IMR-90 (cell line): ENCODE results near the gene SYNRG. TPM values are rescaled to one million over a fixed set of nuclear protein-coding genes. Genes with fewer than 3 reads are reported as not detected.
A peak's percentile ranks its signal among the peaks of the same experiment; 100 is the strongest.

Source experiments
- ATAC-seq: fragments of 200-7000 bp; cut with Tn5 transposase; 2 replicates; pipeline ENCODE4 v1.9.1; 2020; ENCODE audit warnings: low read depth, mild to moderate bottlenecking, moderate library complexity
- BruUV-seq: library from RNA; stranded (reverse); fragments of 400-500 nt; replicated peaks from 2 replicates; lab custom pipeline; 2021; lab: Mats Ljungman, UMichigan
- CTCF ChIA-PET: fragments of 300-600 bp; formaldehyde crosslinking; extraction: SDS; loops from one replicate; lab custom pipeline; 2021; ENCODE audit warnings: antibody characterized with exemption; lab: Yijun Ruan, JAX
- POLR2A ChIA-PET: fragments of 300-600 bp; sonication (Branson Sonifier 250); formaldehyde crosslinking; loops from one replicate; lab custom pipeline; 2022; ENCODE audit warnings: antibody characterized with exemption; ENCODE audit not compliant: unreplicated experiment; lab: Charles Lee
- DNase-seq: peaks from one replicate; pipeline ENCODE4 v3.0.0; 2013
- H2AFZ ChIP-seq: replicated peaks from 2 replicates; pipeline ENCODE3; 2013; ENCODE audit warnings: low read length, mild to moderate bottlenecking; ENCODE audit not compliant: poor library complexity
- H2AK5ac ChIP-seq: 2 replicates; pipeline ENCODE4 v1.6.1; 2013; ENCODE audit warnings: low read depth, low read length, inconsistent platforms
- H2AK9ac ChIP-seq: replicated peaks from 2 replicates; pipeline ENCODE3; 2013; ENCODE audit warnings: mild to moderate bottlenecking, low read depth, low read length, moderate library complexity; ENCODE audit not compliant: poor library complexity
- H2BK120ac ChIP-seq: 2 replicates; pipeline ENCODE4 v1.6.1; 2013; ENCODE audit warnings: low read depth, low read length, inconsistent platforms
- H2BK15ac ChIP-seq: 3 replicates; pipeline ENCODE4 v1.6.1; 2013; ENCODE audit warnings: low read depth, low read length, inconsistent platforms
- H2BK20ac ChIP-seq: 2 replicates; pipeline ENCODE4 v1.6.1; 2013; ENCODE audit warnings: low read depth, mild to moderate bottlenecking, inconsistent platforms, low read length, moderate library complexity
- H2BK5ac ChIP-seq: 2 replicates; pipeline ENCODE4 v1.6.1; 2013; ENCODE audit warnings: mild to moderate bottlenecking, low read depth, low read length, inconsistent platforms; ENCODE audit not compliant: poor library complexity, severe bottlenecking
- H3K14ac ChIP-seq: replicated peaks from 2 replicates; pipeline ENCODE4 v1.6.1; 2013; ENCODE audit warnings: low read depth, low read length, inconsistent platforms
- H3K18ac ChIP-seq: 2 replicates; pipeline ENCODE4 v1.6.1; 2013; ENCODE audit warnings: low read depth, low read length, control low read depth
- H3K23ac ChIP-seq: 2 replicates; pipeline ENCODE4 v1.6.1; 2013; ENCODE audit warnings: low read depth, low read length, inconsistent platforms
- H3K27ac ChIP-seq: 2 replicates; pipeline ENCODE4 v1.5.1; 2013; ENCODE audit warnings: mild to moderate bottlenecking, control low read depth, low read length; ENCODE audit not compliant: insufficient read depth
- H3K27me3 ChIP-seq: 2 replicates; pipeline ENCODE4 v1.6.1; 2013; ENCODE audit warnings: low read length; ENCODE audit not compliant: control insufficient read depth, insufficient read depth
- H3K36me3 ChIP-seq: 2 replicates; pipeline ENCODE4 v1.6.1; 2013; ENCODE audit warnings: low read length, mixed read lengths; ENCODE audit not compliant: control insufficient read depth, insufficient read depth
- H3K4ac ChIP-seq: 2 replicates; pipeline ENCODE4 v1.6.1; 2013; ENCODE audit warnings: low read depth, low read length, inconsistent platforms
- H3K4me1 ChIP-seq: 2 replicates; pipeline ENCODE4 v1.6.1; 2013; ENCODE audit warnings: low read length, mixed read lengths; ENCODE audit not compliant: control insufficient read depth, insufficient read depth
- H3K4me2 ChIP-seq: 2 replicates; pipeline ENCODE4 v1.6.1; 2013; ENCODE audit warnings: low read depth, mild to moderate bottlenecking, control low read depth, low read length, moderate library complexity
- H3K4me3 ChIP-seq: 2 replicates; pipeline ENCODE4 v1.5.1; 2013; ENCODE audit warnings: low read depth, mild to moderate bottlenecking, control low read depth, low read length, moderate library complexity; ENCODE audit not compliant: insufficient read depth
- H3K56ac ChIP-seq: 2 replicates; pipeline ENCODE4 v1.6.1; 2013; ENCODE audit warnings: low read length, inconsistent platforms; ENCODE audit not compliant: insufficient read depth; ENCODE audit errors: extremely low read depth
- H3K79me1 ChIP-seq, 2 experiments: 2 replicates each; pipeline ENCODE4 v1.6.1; 2013; ENCODE audit warnings: low read length in 2 of 2, inconsistent platforms in 1 of 2, low read depth in 1 of 2
- H3K9ac ChIP-seq: 2 replicates; pipeline ENCODE4 v1.6.1; 2013; ENCODE audit warnings: low read depth, low read length, control low read depth
- H3K9me1 ChIP-seq: 2 replicates; pipeline ENCODE4 v1.6.1; 2013; ENCODE audit warnings: low read length, inconsistent platforms; ENCODE audit not compliant: insufficient read depth
- H3K9me3 ChIP-seq: 2 replicates; pipeline ENCODE4 v1.6.1; 2013; ENCODE audit warnings: low read length; ENCODE audit not compliant: control insufficient read depth, insufficient read depth
- H4K20me1 ChIP-seq: 2 replicates; pipeline ENCODE4 v1.6.1; 2013; ENCODE audit warnings: low read length, inconsistent platforms; ENCODE audit not compliant: insufficient read depth
- H4K5ac ChIP-seq: 2 replicates; pipeline ENCODE4 v1.6.1; 2013; ENCODE audit warnings: mild to moderate bottlenecking, low read depth, low read length, control low read depth
- H4K8ac ChIP-seq, 2 experiments: 2 replicates each; pipeline ENCODE4 v1.6.1; 2013; ENCODE audit warnings: low read depth in 2 of 2, low read length in 2 of 2, control low read depth in 1 of 2, inconsistent platforms in 1 of 2
- H4K91ac ChIP-seq: 2 replicates; pipeline ENCODE4 v1.6.1; 2013; ENCODE audit warnings: low read depth, low read length, inconsistent platforms; ENCODE audit not compliant: insufficient read depth
- BHLHE40 ChIP-seq: fragments of 150-350 bp; IDR thresholded peaks from 2 replicates; pipeline ENCODE4 v1.6.1; 2016; ENCODE audit warnings: mild to moderate bottlenecking, low read depth, low read length
- CEBPB ChIP-seq: IDR thresholded peaks from 2 replicates; pipeline ENCODE4 v1.6.1; 2012; ENCODE audit warnings: low read depth, low read length, improper control_type of control experiment
- FOS ChIP-seq: fragments of 150-350 bp; IDR thresholded peaks from 2 replicates; pipeline ENCODE4 v1.6.1; 2016; ENCODE audit warnings: low read depth, low read length
- MAFK ChIP-seq: IDR thresholded peaks from 2 replicates; pipeline ENCODE4 v1.6.1; 2012; ENCODE audit warnings: low read depth, low read length, improper control_type of control experiment
- MAZ ChIP-seq: IDR thresholded peaks from 2 replicates; pipeline ENCODE4 v1.6.1; 2012; ENCODE audit warnings: low read depth, mild to moderate bottlenecking, low read length, improper control_type of control experiment, moderate library complexity, borderline replicate concordance
- MXI1 ChIP-seq: IDR thresholded peaks from 2 replicates; pipeline ENCODE4 v1.6.1; 2012; ENCODE audit warnings: low read depth, mild to moderate bottlenecking, low read length, moderate library complexity, borderline replicate concordance
- POLR2A ChIP-seq: IDR thresholded peaks from 2 replicates; pipeline ENCODE4 v1.6.1; 2012; ENCODE audit warnings: mild to moderate bottlenecking, low read depth, low read length
- SMC3 ChIP-seq: fragments of 150-350 bp; IDR thresholded peaks from 2 replicates; pipeline ENCODE4 v1.6.1; 2016; ENCODE audit warnings: low read depth, mild to moderate bottlenecking, antibody characterized with exemption, low read length, moderate library complexity
- WGBS, 2 experiments: methylation state at CpG; one replicate each; pipeline versions ENCODE4 v1.1.5 to v1.1.7; 2013; ENCODE audit warnings: missing lambda C conversion rate in 2 of 2; ENCODE audit not compliant: insufficient read length in 1 of 2; ENCODE audit errors: extremely low coverage in 2 of 2; 5-methylcytosine and 5-hydroxymethylcytosine counted together
- dilution Hi-C: fragments of 300-500 bp; cut with HindIII; formaldehyde crosslinking; loops from one replicate; pipeline ENCODE4 v1.14.3; 2018; ENCODE audit warnings: low sequenced_read_pairs; ENCODE audit not compliant: unreplicated experiment
- in situ Hi-C: fragments of 300-500 bp; cut with MboI; formaldehyde crosslinking; loops from 3 replicates; pipeline ENCODE4 v1.14.3; 2019; ENCODE audit warnings: low sequenced_read_pairs, inconsistent platforms, mixed read lengths
- intact Hi-C: fragments of 100-400 bp; cut with micrococcal nuclease; formaldehyde crosslinking; loops from 2 replicates; pipeline ENCODE4 v1.10.0; 2022
- polyA plus RNA-seq, 3 experiments: library from polyadenylated mRNA; depleted of rRNA; stranded (reverse); fragments of >200 nt; gene quantifications; 2 replicates each; pipeline ENCODE4 v1.2.3, GENCODE V29; 2012; ENCODE audit warnings: low replicate concordance in 1 of 3
- total RNA-seq: library from RNA; depleted of rRNA; stranded (reverse); fragments of >200 nt; gene quantifications from 2 replicates; pipeline ENCODE4 v1.2.3, GENCODE V29; 2012
- TF ChIP-seq, protein P1 (sequence below): fragments of 150-350 bp; IDR thresholded peaks from 2 replicates; pipeline ENCODE4 v1.6.1; 2017; ENCODE audit warnings: mild to moderate bottlenecking, antibody characterized with exemption, low read length, low read depth

The SYNRG gene
- total and polyA plus RNA-seq, 2 of the 4 experiments (the other 2 are of a cell fraction) = 11.7 to 15.2 TPM

DNA sequence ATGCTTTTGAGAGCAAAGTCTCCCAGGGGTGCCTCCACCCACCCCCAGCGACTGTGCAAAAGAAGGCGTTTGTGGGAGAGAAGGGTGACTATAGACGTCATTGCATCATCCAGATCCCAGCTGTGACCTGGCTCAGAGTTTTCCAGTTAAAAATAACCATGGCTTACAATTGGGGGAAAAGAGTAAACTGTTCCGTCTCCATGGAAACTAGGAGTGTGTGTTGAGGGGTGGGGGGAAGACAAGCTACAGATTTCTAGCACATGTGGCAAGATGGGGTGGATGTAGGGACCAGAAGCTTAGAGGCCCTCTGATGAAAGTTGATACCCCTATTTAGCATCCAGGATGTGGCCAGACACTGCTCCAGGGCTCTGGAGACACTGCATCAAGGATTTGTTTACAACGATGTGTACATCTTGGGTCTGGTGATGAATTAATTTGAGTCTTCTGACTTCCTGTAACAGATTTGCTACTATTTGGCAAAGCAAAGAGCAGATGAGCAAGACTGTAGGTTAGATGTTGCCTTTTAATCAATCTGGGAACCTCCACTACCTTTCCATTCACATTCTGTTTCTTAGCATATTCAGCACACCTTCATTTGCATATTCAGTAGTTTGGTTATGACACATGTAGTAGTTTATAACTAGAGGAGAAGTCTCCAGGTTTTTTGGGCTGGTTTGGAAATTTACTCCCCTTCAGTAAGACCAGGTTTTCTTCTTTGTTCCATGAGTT, 125.7 kb downstream of the SYNRG start:
- in situ Hi-C loops (no loop called here), intact Hi-C loops (no loop called here), dilution Hi-C loops (no loop called here)
- peak overlapping the region; percentile 80; the same call in 1 of the 3 replicates for H2BK15ac ChIP-seq
- peak overlapping the region; percentile 30; the same call in 1 of the 2 replicates for H3K14ac ChIP-seq
- H4K20me1 ChIP-seq = peaks cover 5% of the 10 kb centered on the region; the same call in 1 of the 2 replicates
- peaks cover 7% of the 10 kb centered on the region for H3K9me1 ChIP-seq
- POLR2A ChIA-PET = no interaction called here
- ATAC-seq = peak; percentile 59
- peak overlapping the region; percentile 34; the same call in 1 of the 2 replicates for H3K18ac ChIP-seq
- H3K4me3 ChIP-seq = no peak overlapping the region
- no peaks in the 10 kb centered on the region for H3K9me3 ChIP-seq
- H2AK5ac ChIP-seq = peak overlapping the region; percentile 2; the same call in 1 of the 2 replicates
- peak overlapping the region; percentile 54 for H3K4me2 ChIP-seq
- BruUV-seq = no TSS peak
- no peak overlapping the region for H4K5ac ChIP-seq
- WGBS, 2 experiments = 17% methylated on average over 1 of the region's 5 CpGs; no CpG with 5 or more reads in 1 of the 2 experiments
- no peaks in the 10 kb centered on the region for H3K27me3 ChIP-seq
- H3K9ac ChIP-seq = no peak overlapping the region
- H2BK20ac ChIP-seq = peak overlapping the region; percentile 20; the same call in 1 of the 2 replicates
- peaks cover 2% of the 10 kb centered on the region; the same call in 1 of the 2 replicates for H3K36me3 ChIP-seq
- H2BK120ac ChIP-seq = peak overlapping the region; percentile 77
- H3K4ac ChIP-seq = peak overlapping the region; percentile 81
- peak overlapping the region; percentile 31 to 85; a peak in 2 of 4 replicates for H4K8ac ChIP-seq
- peak overlapping the region; percentile 77; the same call in 1 of the 2 replicates for H3K56ac ChIP-seq
- H2AK9ac ChIP-seq = peak overlapping the region; percentile 44
- H2BK5ac ChIP-seq = peak overlapping the region; percentile 68
- TF ChIP-seq CEBPB (peak; percentile 98), SMC3 (no peak), MAZ (no peak), MXI1 (peak; percentile 62; the same call in 1 of the 2 replicates), MAFK (no peak), BHLHE40 (peak; percentile 59), FOS (peak; percentile 36), POLR2A (peak; percentile 41; the same call in 1 of the 2 replicates)
- TF ChIP-seq, protein P1, sequence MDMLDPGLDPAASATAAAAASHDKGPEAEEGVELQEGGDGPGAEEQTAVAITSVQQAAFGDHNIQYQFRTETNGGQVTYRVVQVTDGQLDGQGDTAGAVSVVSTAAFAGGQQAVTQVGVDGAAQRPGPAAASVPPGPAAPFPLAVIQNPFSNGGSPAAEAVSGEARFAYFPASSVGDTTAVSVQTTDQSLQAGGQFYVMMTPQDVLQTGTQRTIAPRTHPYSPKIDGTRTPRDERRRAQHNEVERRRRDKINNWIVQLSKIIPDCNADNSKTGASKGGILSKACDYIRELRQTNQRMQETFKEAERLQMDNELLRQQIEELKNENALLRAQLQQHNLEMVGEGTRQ = no peak
- peak overlapping the region; percentile 51 for H3K23ac ChIP-seq
- CTCF ChIA-PET = interaction anchor here (0.6 kb wide), 1 partner anchor 96 kb away, joined by 5 read pairs; no protein-coding TSS in a partner anchor
- peaks cover 0 to 25% of the 10 kb centered on the region in 2 experiments; a peak in 3 of 4 replicates for H3K79me1 ChIP-seq
- H2AFZ ChIP-seq = peak overlapping the region; percentile 70
- peaks cover 9% of the 10 kb centered on the region for H3K4me1 ChIP-seq
- H3K27ac ChIP-seq = peak overlapping the region; percentile 67; the same call in 1 of the 2 replicates
- H4K91ac ChIP-seq = peak overlapping the region; percentile 89; the same call in 1 of the 2 replicates
- DNase-seq = peak; percentile 98
